ENCODE results near the gene SLC25A41. TPM values are rescaled to one million over a fixed set of nuclear protein-coding genes. Genes with fewer than 3 reads are reported as not detected.

SLC25A41 gene
- total and polyA plus RNA-seq, 2 of the 13 experiments (the other 11 are each of a cell fraction or from before 2014, with no cell fraction given): 0.33 to 0.95 TPM

GRCh38 chr19:6424195-6424938 lies 9.2 kb downstream of the SLC25A41 start, which contains the start of gene KHSRP (continued):
- TF ChIP-seq ZNF782 (CRISPR knock-in tag; IDR thresholded peaks at IDR 0.05; ENCODE audit: borderline replicate concordance) (no peak), ZNF564 (CRISPR knock-in tag; IDR thresholded peaks at IDR 0.05) (0 out of 2 replicates have a peak, but pooled peaks have one; percentile 38), ZSCAN5A (CRISPR knock-in tag; IDR thresholded peaks at IDR 0.05; ENCODE audit: borderline replicate concordance) (no peak), ETV5 (CRISPR knock-in tag; IDR thresholded peaks at IDR 0.05; ENCODE audit: borderline replicate concordance) (no peak), RFXAP (CRISPR knock-in tag; IDR thresholded peaks at IDR 0.05; ENCODE audit: borderline replicate concordance) (peak; percentile 91), PITX1 (CRISPR knock-in tag; IDR thresholded peaks at IDR 0.05) (0 out of 2 replicates have a peak, but pooled peaks have one; percentile 2), YEATS4 (CRISPR knock-in tag; IDR thresholded peaks at IDR 0.05; ENCODE audit: borderline replicate concordance) (peak; percentile 44; the same call in 1 of the 2 replicates), KLF6 (CRISPR knock-in tag; IDR thresholded peaks at IDR 0.05) (no peak), ARID4A (CRISPR knock-in tag; IDR thresholded peaks at IDR 0.05; ENCODE audit: borderline replicate concordance) (peak; percentile 50; the same call in 1 of the 2 replicates), SALL2 (CRISPR knock-in tag; IDR thresholded peaks at IDR 0.05) (no peak), ZFY (CRISPR knock-in tag; IDR thresholded peaks at IDR 0.05) (peak; percentile 93), FOXP1 (IDR thresholded peaks at IDR 0.05) (no peak), FOXP1 (CRISPR knock-in tag; IDR thresholded peaks at IDR 0.05) (no peak), SNAPC2 (CRISPR knock-in tag; IDR thresholded peaks at IDR 0.05) (no peak), HOXD1 (CRISPR knock-in tag; IDR thresholded peaks at IDR 0.05) (0 out of 2 replicates have a peak, but pooled peaks have one; percentile 50), KLF13 (CRISPR knock-in tag; IDR thresholded peaks at IDR 0.05) (no peak), DR1 (CRISPR knock-in tag; IDR thresholded peaks at IDR 0.05) (peak; percentile 67; the same call in 1 of the 2 replicates), ZNF143 (CRISPR knock-in tag; IDR thresholded peaks at IDR 0.05) (peak; percentile 85), ZNF253 (CRISPR knock-in tag; IDR thresholded peaks at IDR 0.05; ENCODE audit: borderline replicate concordance) (no peak), KDM4B (CRISPR knock-in tag; IDR thresholded peaks at IDR 0.05) (no peak), ZNF354B (CRISPR knock-in tag; IDR thresholded peaks at IDR 0.05) (no peak), CBFB (CRISPR knock-in tag; IDR thresholded peaks at IDR 0.05) (0 out of 2 replicates have a peak, but pooled peaks have one; percentile 28), GABPB1 (CRISPR knock-in tag; IDR thresholded peaks at IDR 0.05) (peak; percentile 70; the same call in 1 of the 2 replicates)
- TF ChIP-seq, protein P1, sequence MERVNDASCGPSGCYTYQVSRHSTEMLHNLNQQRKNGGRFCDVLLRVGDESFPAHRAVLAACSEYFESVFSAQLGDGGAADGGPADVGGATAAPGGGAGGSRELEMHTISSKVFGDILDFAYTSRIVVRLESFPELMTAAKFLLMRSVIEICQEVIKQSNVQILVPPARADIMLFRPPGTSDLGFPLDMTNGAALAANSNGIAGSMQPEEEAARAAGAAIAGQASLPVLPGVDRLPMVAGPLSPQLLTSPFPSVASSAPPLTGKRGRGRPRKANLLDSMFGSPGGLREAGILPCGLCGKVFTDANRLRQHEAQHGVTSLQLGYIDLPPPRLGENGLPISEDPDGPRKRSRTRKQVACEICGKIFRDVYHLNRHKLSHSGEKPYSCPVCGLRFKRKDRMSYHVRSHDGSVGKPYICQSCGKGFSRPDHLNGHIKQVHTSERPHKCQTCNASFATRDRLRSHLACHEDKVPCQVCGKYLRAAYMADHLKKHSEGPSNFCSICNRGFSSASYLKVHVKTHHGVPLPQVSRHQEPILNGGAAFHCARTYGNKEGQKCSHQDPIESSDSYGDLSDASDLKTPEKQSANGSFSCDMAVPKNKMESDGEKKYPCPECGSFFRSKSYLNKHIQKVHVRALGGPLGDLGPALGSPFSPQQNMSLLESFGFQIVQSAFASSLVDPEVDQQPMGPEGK (CRISPR knock-in tag; IDR thresholded peaks at IDR 0.05): peak; percentile 97

All from HepG2 (cell line).